Muscle layer of colon (tissue), 2 donors: ENCODE results near the gene SOX9.

Experiments used
- H3K27ac ChIP-seq: one replicate; pipeline ENCODE4 v1.7.0; 2013; ENCODE audit warnings: low read depth, mild to moderate bottlenecking, low read length, moderate library complexity
- H3K27me3 ChIP-seq, 2 donors: one replicate each; pipeline ENCODE4 v1.7.0; 2013; ENCODE audit warnings: low read length in 2 of 2, mild to moderate bottlenecking in 2 of 2; ENCODE audit not compliant: insufficient read depth in 2 of 2, control insufficient read depth in 1 of 2
- H3K36me3 ChIP-seq: one replicate; pipeline ENCODE4 v1.7.0; 2013; ENCODE audit warnings: mild to moderate bottlenecking, low read length; ENCODE audit not compliant: insufficient read depth
- H3K4me1 ChIP-seq: one replicate; pipeline ENCODE4 v1.7.0; 2013; ENCODE audit warnings: mild to moderate bottlenecking, low read length; ENCODE audit not compliant: insufficient read depth
- H3K4me3 ChIP-seq, 2 donors: one replicate each; pipeline ENCODE4 v1.7.0; 2013; ENCODE audit warnings: low read length in 2 of 2, low read depth in 1 of 2, mild to moderate bottlenecking in 1 of 2, moderate library complexity in 1 of 2
- H3K9ac ChIP-seq: one replicate; pipeline ENCODE4 v1.7.0; 2013; ENCODE audit warnings: low read length
- H3K9me3 ChIP-seq: one replicate; pipeline ENCODE4 v1.7.0; 2013; ENCODE audit warnings: mild to moderate bottlenecking, low read length
- donor health status: abdominal sarcoma.
- donor health status: Adenocarcinoma of cecum.

The SOX9 gene

GRCh38 chr17:72150632-72151460, 30.0 kb downstream of the SOX9 start:
- Histone ChIP-seq H3K36me3 (no peaks in the 10 kb centered on the region), H3K9me3 (no peaks in the 10 kb centered on the region), H3K9ac (no peak overlapping the region), H3K4me1 (peaks cover 8% of the 10 kb centered on the region), H3K27me3 (no peaks in the 10 kb centered on the region), H3K4me3 (no peak overlapping the region), H3K27ac (no peak overlapping the region)

- H3K9me3 ChIP-seq: no peaks in the 10 kb centered on the region
- H3K4me1 ChIP-seq: peaks cover 8% of the 10 kb centered on the region
- H3K36me3 ChIP-seq: no peaks in the 10 kb centered on the region
- H3K27me3 ChIP-seq: no peaks in the 10 kb centered on the region
- no peak overlapping the region for H3K4me3 ChIP-seq
- no peak overlapping the region for H3K27ac ChIP-seq
- no peak overlapping the region for H3K9ac ChIP-seq
These were observed 31.0 kb downstream of the SOX9 start for GRCh38 chr17:72151565-72152386.

GRCh38 chr17:72152387-72152929, 31.6 kb downstream of the SOX9 start:
- H3K9ac ChIP-seq: no peak overlapping the region

GRCh38 chr17:72158895-72159885, 38.4 kb downstream of the SOX9 start:
- H3K27ac ChIP-seq: no peak overlapping the region

More at GRCh38 chr17:72152387-72152929, 31.6 kb downstream of the SOX9 start:
- peaks cover 8% of the 10 kb centered on the region for H3K4me1 ChIP-seq
- H3K9me3 ChIP-seq: no peaks in the 10 kb centered on the region
- no peaks in the 10 kb centered on the region for H3K36me3 ChIP-seq
- no peaks in the 10 kb centered on the region for H3K27me3 ChIP-seq
- no peak overlapping the region for H3K4me3 ChIP-seq
- no peak overlapping the region for H3K27ac ChIP-seq

GRCh38 chr17:72162569-72162968, 41.7 kb downstream of the SOX9 start:
- H3K4me3 ChIP-seq: no peak overlapping the region
- H3K9ac ChIP-seq: no peak overlapping the region
- H3K27ac ChIP-seq: no peak overlapping the region
- no peaks in the 10 kb centered on the region for H3K4me1 ChIP-seq
- no peaks in the 10 kb centered on the region for H3K36me3 ChIP-seq
- no peaks in the 10 kb centered on the region for H3K27me3 ChIP-seq
- no peaks in the 10 kb centered on the region for H3K9me3 ChIP-seq

More at GRCh38 chr17:72158895-72159885, 38.4 kb downstream of the SOX9 start:
- no peaks in the 10 kb centered on the region for H3K4me1 ChIP-seq
- no peaks in the 10 kb centered on the region for H3K36me3 ChIP-seq
- H3K4me3 ChIP-seq: no peak overlapping the region
- no peaks in the 10 kb centered on the region for H3K9me3 ChIP-seq
- no peak overlapping the region for H3K9ac ChIP-seq
- H3K27me3 ChIP-seq: no peaks in the 10 kb centered on the region

GRCh38 chr17:72163474-72163873, 42.7 kb downstream of the SOX9 start:
- H3K27ac ChIP-seq: no peak overlapping the region
- no peak overlapping the region for H3K9ac ChIP-seq
- no peaks in the 10 kb centered on the region for H3K9me3 ChIP-seq
- H3K4me3 ChIP-seq: no peak overlapping the region
- no peaks in the 10 kb centered on the region for H3K36me3 ChIP-seq
- H3K4me1 ChIP-seq: no peaks in the 10 kb centered on the region
- H3K27me3 ChIP-seq: no peaks in the 10 kb centered on the region

- Histone ChIP-seq H3K9ac (no peak overlapping the region), H3K9me3 (no peaks in the 10 kb centered on the region), H3K27ac (no peak overlapping the region), H3K4me1 (no peaks in the 10 kb centered on the region), H3K27me3 (no peaks in the 10 kb centered on the region), H3K4me3 (no peak overlapping the region), H3K36me3 (no peaks in the 10 kb centered on the region)
These were observed 43.4 kb downstream of the SOX9 start for GRCh38 chr17:72164158-72164739.

GRCh38 chr17:72165192-72165866, 44.5 kb downstream of the SOX9 start:
- Histone ChIP-seq H3K36me3 (no peaks in the 10 kb centered on the region), H3K4me3 (no peak overlapping the region), H3K9ac (no peak overlapping the region), H3K9me3 (no peaks in the 10 kb centered on the region), H3K27me3 (no peaks in the 10 kb centered on the region), H3K27ac (no peak overlapping the region), H3K4me1 (no peaks in the 10 kb centered on the region)

GRCh38 chr17:72165867-72166439, 45.1 kb downstream of the SOX9 start:
- no peak overlapping the region for H3K9ac ChIP-seq
- no peaks in the 10 kb centered on the region for H3K9me3 ChIP-seq
- no peak overlapping the region for H3K4me3 ChIP-seq
- no peak overlapping the region for H3K27ac ChIP-seq
- H3K36me3 ChIP-seq: no peaks in the 10 kb centered on the region
- H3K4me1 ChIP-seq: no peaks in the 10 kb centered on the region
- H3K27me3 ChIP-seq: no peaks in the 10 kb centered on the region

GRCh38 chr17:72167593-72167992, 46.8 kb downstream of the SOX9 start:
- Histone ChIP-seq H3K27ac (no peak overlapping the region), H3K4me3 (no peak overlapping the region), H3K9ac (no peak overlapping the region), H3K9me3 (no peaks in the 10 kb centered on the region), H3K36me3 (no peaks in the 10 kb centered on the region), H3K4me1 (peaks cover 3% of the 10 kb centered on the region), H3K27me3 (no peaks in the 10 kb centered on the region)
